HepG2 (cell line): Measurements from ENCODE around the gene SP5. TPM values are rescaled to one million over a fixed set of nuclear protein-coding genes. Genes with fewer than 3 reads are reported as not detected.

Experiments
- MLXIP ChIP-seq: sonication (generic); formaldehyde crosslinking; IDR thresholded peaks from 2 replicates; pipeline ENCODE4 v1.9.0; 2021; ENCODE audit warnings: missing genetic modification reagents, borderline replicate concordance
- MTA1 ChIP-seq: sonication (generic); formaldehyde crosslinking; IDR thresholded peaks from 2 replicates; pipeline ENCODE4 v1.4.0; 2020; ENCODE audit warnings: missing genetic modification reagents, mild to moderate bottlenecking, borderline replicate concordance
- POLR2A ChIP-seq, 2 experiments: IDR thresholded peaks; 2 replicates each; pipeline ENCODE4 v1.6.1; 2011; ENCODE audit warnings: low read depth in 2 of 2, low read length in 2 of 2, mild to moderate bottlenecking in 1 of 2, moderate library complexity in 1 of 2; ENCODE audit not compliant: insufficient read depth in 1 of 2
- SMARCE1 ChIP-seq: fragments of 450-650 bp; IDR thresholded peaks from 2 replicates; pipeline ENCODE4 v1.6.1; 2017; ENCODE audit warnings: borderline replicate concordance
- SRSF4 ChIP-seq: fragments of 200-400 bp; formaldehyde crosslinking; IDR thresholded peaks from one replicate; pipeline ENCODE4 v1.6.1; 2018; ENCODE audit warnings: mild to moderate bottlenecking, low read depth, low read length, moderate library complexity; ENCODE audit not compliant: poor library complexity, severe bottlenecking
- ZBTB2 ChIP-seq: sonication (generic); formaldehyde crosslinking; IDR thresholded peaks from 2 replicates; pipeline ENCODE4 v1.8.0; 2022; ENCODE audit warnings: low read depth, missing genetic modification reagents
- ZBTB46 ChIP-seq: sonication (generic); formaldehyde crosslinking; IDR thresholded peaks from 2 replicates; pipeline ENCODE4 v1.4.0; 2020; ENCODE audit warnings: mild to moderate bottlenecking, missing genetic modification reagents, borderline replicate concordance
- ZBTB7A ChIP-seq: sonication (generic); formaldehyde crosslinking; IDR thresholded peaks from 2 replicates; pipeline ENCODE4 v1.8.0; 2022; ENCODE audit warnings: mild to moderate bottlenecking, missing genetic modification reagents
- ZNF281 ChIP-seq: sonication (generic); formaldehyde crosslinking; IDR thresholded peaks from 2 replicates; pipeline ENCODE4 v1.4.0; 2020; ENCODE audit warnings: missing genetic modification reagents, borderline replicate concordance
- ZNF646 ChIP-seq: sonication (generic); formaldehyde crosslinking; IDR thresholded peaks from 2 replicates; pipeline ENCODE4 v1.9.0; 2021; ENCODE audit warnings: mild to moderate bottlenecking, missing genetic modification reagents
- ZSCAN20 ChIP-seq: sonication (generic); formaldehyde crosslinking; IDR thresholded peaks from 2 replicates; pipeline ENCODE4 v1.4.0; 2020; ENCODE audit warnings: missing genetic modification reagents, mild to moderate bottlenecking, borderline replicate concordance
- polyA plus RNA-seq, 8 experiments: library from polyadenylated mRNA; depleted of rRNA in 3 of 8; stranded (reverse) in 7 of 8; unstranded in 1 of 8; fragments of >200 nt; fragmentation: Illumina TruSeq in 4 of 8; extraction: Trizol in 4 of 8; gene quantifications; 2 replicates each; pipeline versions ENCODE4 v1.2.1 to v1.2.3, GENCODE V29; 2011 to 2016; ENCODE audit warnings: low read depth in 4 of 8, missing spikeins in 1 of 8, mixed read lengths in 1 of 8; ENCODE audit not compliant: insufficient read depth in 1 of 8
- total RNA-seq, 5 experiments: library from RNA; depleted of rRNA; stranded (reverse); fragments of >200 nt; fragmentation: Illumina TruSeq; extraction: Trizol; gene quantifications; 2 replicates each; pipeline ENCODE4 v1.2.3, GENCODE V29; 2016; ENCODE audit warnings: low read depth in 1 of 5

The SP5 gene
- total and polyA plus RNA-seq, 2 of the 13 experiments (the other 11 are each of a cell fraction or from before 2014, with no cell fraction given): 50.8 to 119 TPM

GRCh38 chr2:170714381-170715061 is 616 bp upstream of the SP5 start (continued):
- TF ChIP-seq ZNF646 (CRISPR knock-in tag): peak; percentile 97
- TF ChIP-seq SMARCE1: 0 out of 2 replicates have a peak, but pooled peaks have one; percentile 15
- peak; percentile 75; the same call in 1 of the 2 replicates for TF ChIP-seq MLXIP
- TF ChIP-seq POLR2A (IDR thresholded peaks at IDR 0.05; ENCODE audit: insufficient read depth in 1 of 2, low read depth in 2 of 2, low read length in 2 of 2): peak in 1 of 2 experiments; percentile 74; a peak in 2 of 4 replicates
- no peak for TF ChIP-seq ZSCAN20 (CRISPR knock-in tag)
- TF ChIP-seq MTA1 (CRISPR knock-in tag): peak; percentile 70; the same call in 1 of the 2 replicates
- peak; percentile 97 for TF ChIP-seq ZBTB2
- peak; percentile 75 for TF ChIP-seq SRSF4
- TF ChIP-seq ZBTB46 (CRISPR knock-in tag): no peak
- peak; percentile 82 for TF ChIP-seq ZNF281 (CRISPR knock-in tag)
- peak; percentile 91 for TF ChIP-seq ZBTB7A (CRISPR knock-in tag)
